Measurements from ENCODE around the gene HOXB2.

DNA sequence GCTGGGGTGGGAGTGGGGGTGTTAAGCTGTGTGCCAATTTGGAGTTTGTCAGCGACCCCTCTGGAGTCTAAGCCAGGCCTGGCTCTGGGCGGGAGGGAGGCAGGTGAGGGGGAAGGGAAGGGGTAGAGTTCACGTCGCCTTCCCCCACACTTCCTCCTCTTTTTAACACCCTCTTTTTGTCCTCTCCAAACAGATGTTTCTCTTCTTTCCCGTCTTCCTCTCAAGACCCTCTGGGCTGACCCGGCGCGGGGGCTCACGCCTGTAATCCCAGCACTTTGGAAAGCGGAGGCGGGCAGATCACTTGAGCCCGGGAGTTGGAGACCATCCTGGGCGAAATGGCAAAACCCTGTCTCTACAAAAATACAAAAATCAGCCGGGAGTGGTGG, 17.4 kb downstream of the HOXB2 start:
- TF ChIP-seq, protein P1, sequence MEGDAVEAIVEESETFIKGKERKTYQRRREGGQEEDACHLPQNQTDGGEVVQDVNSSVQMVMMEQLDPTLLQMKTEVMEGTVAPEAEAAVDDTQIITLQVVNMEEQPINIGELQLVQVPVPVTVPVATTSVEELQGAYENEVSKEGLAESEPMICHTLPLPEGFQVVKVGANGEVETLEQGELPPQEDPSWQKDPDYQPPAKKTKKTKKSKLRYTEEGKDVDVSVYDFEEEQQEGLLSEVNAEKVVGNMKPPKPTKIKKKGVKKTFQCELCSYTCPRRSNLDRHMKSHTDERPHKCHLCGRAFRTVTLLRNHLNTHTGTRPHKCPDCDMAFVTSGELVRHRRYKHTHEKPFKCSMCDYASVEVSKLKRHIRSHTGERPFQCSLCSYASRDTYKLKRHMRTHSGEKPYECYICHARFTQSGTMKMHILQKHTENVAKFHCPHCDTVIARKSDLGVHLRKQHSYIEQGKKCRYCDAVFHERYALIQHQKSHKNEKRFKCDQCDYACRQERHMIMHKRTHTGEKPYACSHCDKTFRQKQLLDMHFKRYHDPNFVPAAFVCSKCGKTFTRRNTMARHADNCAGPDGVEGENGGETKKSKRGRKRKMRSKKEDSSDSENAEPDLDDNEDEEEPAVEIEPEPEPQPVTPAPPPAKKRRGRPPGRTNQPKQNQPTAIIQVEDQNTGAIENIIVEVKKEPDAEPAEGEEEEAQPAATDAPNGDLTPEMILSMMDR (IDR thresholded peaks at IDR 0.05; ENCODE audit: poor library complexity): no peak
- no peak for TF ChIP-seq EZH2 (IDR thresholded peaks at IDR 0.05; ENCODE audit: borderline replicate concordance)
